ENCODE results near the gene QRICH2. TPM values are rescaled to one million over a fixed set of nuclear protein-coding genes. Genes with fewer than 3 reads are reported as not detected.
"Not testable (repeated sequence)": the region's sequence is repeated elsewhere in the genome, so short reads cannot be mapped to it uniquely, and the experiment has no call there.

QRICH2 gene
- total RNA-seq, 1 experiment from 2014 or later, result 2.8 TPM

DNA sequence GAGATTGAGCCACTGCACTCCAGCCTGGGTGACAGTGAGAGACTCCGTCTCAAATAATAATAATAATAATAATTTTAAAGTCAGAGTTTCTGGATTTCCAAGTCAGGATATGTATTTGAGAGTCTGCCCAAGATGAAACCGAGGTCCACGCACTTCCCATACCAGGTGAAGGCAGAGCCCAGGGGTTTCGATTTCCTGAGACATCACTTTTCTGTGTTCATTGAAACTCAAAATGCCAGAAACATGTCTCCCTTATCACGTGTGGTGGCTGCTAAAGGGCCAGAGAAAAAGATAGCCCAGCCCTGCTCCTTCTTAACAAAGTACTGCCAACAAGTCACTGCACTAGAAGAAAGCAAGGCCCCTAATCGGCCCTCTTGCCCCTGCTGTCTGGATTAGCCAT is 57.9 kb downstream of the QRICH2 start:
- DNase-seq (ENCODE audit: low spot score), result no peak

DNA sequence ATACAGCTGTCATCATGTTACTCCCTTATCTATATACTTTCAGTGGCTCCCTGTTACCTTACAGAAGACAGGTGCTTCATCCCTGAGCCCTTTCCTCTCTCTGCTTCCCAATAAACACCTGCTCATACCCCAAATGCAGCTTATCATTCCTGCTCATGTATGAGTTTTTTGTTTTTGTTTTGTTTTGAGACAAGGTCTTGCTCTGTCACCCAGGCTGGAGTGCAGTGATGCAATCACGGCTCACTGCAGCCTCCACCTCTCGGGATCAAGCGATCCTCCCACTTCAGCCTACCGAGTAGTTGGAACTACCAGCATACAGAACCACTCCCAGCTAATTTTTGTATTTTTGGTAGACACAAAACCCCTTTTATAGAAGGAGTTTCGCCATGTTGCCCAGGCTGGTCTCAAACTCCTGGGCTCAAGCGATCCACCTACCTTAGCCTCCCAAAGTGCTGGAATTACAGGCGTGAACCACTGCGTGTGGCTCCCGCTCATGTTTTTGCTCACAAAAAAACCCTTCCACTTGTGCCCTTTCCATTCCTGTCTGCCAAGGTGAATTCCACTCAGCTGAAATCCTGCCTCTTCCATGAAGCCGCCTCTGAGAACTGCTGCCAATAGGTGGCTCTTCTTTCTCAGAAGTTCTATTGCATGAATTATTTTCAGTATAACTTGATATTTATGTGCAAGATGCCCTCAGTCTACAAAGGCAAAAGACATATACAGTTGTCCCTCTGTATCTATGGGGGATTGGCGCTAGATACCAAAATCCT is 59.9 kb downstream of the QRICH2 start:
- no peak for DNase-seq (ENCODE audit: low spot score)

DNA sequence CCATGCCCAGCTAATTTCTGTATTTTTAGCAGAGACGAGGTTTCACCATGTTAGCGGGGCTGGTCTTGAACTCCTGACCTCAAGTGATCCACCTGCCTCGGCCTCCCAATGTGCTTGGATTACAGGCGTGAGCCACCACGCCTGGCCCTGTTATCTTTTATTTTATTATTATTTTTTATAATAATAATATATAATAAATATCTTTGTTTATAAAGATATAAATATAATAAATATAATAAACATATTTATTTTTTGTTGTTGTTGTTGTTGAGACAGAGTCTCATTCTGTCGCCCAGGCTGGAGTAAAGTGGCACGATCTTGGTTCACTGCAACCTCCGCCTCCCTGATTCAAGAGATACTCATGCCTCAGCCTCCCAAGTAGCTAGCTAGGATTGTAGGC is 60.8 kb downstream of the QRICH2 start:
- no peak for DNase-seq (ENCODE audit: low spot score)

DNA sequence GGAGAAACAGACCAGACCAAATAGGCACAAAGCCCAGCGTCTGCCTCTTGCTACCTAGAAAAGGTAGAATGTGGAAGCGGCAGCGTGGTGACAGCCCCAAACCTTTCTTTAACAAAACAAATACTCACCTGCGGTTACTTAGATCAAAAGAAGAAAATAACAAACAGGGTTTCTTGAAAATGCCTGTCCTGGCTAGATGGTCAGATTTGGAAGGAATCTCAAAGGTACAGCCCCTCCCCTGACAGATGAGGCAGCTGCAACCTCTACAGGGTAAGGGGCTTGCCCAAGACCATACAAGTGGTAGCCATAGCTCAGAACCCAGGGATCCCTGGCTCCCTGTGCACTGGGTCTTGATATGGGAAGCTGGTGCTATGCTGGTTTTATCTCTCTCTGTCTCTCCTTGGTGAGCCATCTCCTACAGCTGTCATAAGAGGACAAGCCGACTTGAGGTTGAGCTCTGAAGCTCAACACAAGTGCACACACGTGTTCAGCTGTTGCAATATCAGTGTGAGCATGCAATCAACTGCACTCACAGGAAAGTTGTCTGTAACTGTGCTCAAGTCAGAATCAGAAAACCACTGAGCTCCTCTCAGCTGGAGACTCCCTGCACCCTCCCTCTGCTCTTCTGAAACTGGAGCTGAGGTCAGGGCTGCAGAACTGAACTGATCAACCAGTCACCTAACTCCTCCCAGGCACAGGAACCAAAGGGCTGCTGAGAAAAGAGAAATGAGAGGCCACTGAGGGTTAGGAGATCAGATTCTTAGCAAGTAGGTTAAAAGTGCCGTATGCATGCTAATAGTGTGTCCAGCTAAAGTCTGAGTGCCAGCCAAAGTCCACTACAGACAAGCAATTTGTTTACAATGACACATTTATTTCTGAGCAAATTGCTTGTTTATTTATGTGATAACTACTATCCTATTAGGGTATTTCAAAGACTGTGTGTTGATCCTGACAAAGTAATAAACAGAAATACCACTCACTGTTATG is 61.7 kb downstream of the QRICH2 start:
- no peak for DNase-seq (ENCODE audit: low spot score)

DNA sequence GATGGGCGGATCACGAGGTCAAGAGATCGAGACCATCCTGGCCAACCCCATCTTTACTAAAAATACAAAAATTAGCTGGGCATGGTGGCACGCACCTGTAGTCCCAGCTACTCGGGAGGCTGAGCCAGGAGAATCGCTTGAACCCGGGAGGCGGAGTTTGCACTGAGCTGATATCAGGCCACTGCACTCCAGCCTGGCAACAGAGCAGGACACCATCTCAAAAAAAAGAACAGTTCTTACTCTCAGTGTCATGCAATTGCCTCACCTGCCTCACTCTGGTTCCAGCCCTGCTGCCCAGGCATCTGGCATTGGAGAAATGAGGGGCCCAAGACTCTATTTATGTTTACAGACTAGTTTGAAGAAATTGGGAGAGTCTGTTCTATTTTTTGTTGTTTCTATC is 63.4 kb downstream of the QRICH2 start:
- DNase-seq (ENCODE audit: low spot score), result not testable (repeated sequence)

DNA sequence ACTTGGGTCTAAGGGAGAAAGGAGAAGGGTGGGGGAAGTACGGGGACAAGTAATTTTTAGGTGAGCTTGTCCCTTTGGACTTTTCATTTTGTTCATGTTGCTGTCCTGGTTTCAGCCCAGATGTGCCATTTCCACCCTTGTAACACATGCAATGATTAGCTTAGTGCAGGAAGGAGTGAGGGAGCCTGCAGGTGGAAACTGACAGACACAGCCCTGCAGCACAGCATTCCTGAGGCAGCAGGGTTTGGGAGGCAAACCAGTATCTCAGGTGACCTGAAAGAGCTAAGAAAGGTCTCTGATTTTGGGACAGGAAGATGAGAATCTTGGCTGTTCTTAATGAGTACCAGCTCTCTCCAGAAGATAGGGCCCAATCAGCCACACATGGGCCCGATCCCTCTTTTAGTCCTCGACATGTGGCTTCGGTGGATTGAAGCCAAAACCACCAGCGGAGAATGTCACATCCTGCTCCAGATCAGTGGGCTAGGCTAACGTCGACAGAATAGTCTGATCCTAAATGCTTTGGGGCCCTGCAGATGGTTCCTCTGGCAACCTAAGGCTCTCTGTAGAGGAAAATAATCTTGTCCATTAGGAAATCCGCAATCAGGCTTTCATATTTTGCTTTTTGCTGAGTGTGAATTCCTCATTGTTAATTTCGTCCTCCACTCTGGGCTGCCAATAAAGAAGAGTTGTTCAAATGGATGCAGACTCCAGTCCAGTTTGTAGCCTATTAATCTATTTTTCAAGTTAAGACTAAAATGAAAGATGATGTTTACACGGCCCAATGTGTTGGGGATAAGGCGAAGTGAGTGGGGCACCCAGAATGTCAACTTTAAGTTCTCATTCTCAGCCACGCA is 64.0 kb downstream of the QRICH2 start:
- DNase-seq (ENCODE audit: low spot score), result no peak

DNA sequence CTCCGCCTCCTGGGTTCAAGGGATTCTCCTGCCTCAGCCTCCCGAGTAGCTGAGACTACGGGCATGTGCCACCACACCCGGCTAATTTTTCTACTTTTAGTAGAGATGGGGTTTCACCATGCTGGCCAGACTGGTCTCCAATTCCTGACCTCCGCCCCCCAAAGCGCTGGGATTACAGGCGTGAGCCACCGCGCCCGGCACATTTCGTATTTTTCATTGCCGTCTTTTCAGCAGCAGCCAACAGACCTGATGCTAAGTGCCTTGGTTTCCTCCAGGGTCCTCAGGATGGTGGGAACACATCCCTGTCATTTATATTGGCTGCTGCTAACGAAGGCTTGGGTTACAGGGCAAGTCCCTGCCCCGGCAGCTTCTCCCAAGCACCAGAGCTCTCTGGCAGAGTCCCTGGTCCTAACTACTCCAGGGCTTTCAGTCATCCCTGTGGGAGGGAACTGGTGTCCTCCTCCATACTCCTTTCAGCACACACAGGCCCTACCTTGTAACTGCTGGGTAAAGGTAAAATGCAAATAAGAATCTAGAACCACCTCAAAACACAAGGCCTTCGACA is 66.3 kb downstream of the QRICH2 start:
- DNase-seq (ENCODE audit: low spot score), result no peak

DNA sequence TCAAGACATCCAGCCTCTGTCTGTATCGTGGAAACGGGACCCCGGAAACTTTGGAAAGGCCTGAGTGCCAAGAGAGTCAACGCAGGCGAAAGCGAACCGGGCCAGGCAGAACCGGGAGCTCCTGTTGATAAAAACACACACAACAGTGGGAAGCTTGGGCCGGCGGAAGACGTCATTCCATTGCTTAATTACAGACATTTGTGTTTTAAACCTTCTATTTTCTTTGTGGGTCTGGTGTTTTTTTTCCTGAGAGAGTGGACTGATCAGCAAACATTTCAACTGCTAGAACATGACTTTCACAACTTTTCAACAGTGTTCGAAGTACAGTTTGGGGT is 66.9 kb downstream of the QRICH2 start:
- no peak for DNase-seq (ENCODE audit: low spot score)

DNA sequence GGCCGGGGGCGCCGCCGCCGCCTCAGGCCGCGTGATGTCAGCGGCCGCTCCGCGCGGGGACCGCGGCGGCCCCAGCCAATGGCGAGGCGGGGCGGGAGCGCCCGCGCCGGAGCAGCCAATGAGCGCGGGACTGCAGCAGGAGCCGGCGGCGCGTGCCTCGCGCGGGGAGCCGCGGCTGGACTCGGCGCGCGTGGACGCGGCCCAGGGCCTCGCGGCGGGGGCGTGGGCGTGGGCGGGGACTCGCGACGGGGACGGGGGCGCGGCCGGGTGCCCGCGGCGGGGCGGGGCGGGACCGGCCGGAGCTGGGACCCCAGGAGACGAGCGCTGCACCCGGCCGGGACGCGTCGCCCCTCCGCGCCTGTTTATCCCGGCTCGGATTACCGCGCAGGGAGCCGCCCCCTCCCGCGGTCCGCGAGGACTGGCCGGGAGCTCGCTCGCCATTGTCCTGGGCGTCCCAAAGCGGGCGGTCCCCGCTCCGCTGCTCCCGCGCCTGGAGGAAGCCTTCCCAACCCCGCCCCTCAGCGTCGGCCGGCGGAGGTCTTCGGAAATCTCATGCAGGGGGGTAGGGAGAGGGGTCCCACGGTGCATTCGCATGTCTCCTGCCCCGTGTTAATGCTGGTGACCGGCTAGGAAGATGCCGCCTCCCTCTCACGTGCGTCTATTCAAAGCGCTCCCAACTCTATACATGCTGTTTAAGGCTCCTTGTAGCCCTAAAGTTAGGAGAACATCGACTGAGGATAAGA is 67.4 kb downstream of the QRICH2 start, which contains the start of gene RNF157:
Gene RNF157, minus strand, starts transcription at position 33 of the 743 bp plus-strand sequence. CDS start 253 bp downstream, outside the sequence.
- DNase-seq (ENCODE audit: low spot score), result peak; percentile 25

DNA sequence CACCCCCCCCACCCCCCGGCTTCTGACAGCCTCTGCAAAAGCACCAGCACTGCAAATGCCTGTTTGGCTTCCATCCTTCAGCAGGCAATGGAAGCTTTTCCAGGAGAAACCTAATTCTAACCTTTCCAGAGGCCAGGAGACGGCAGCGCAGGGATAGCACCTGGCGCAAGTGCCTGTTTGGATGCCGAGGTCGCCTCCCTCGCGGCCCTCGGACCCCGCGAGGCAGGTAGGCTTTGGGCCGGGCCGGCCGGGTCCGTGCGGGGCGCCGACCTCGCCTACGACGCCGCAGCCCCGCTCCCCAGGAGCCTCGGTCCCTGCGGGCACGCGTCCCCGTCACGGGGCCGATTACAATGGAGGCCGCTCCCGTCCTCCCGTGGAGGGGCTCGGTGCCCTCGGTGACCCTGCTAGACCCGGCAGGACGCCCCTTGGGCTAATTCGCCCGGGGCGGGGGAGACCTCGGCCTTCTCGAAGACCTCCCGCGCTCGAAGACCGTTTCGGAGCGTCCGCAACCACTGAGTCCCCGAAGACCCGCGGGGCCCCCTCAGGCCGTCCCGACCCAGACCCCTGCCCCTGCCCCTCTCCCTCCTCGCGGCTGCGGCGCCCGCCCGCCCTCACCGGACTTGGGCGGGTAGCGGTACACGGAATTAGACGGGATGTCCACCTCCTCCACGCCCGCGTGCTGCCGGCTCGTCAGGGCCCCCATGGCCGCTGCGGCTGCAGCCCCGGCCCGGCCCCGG is 68.4 kb downstream of the QRICH2 start:
- no peak for DNase-seq (ENCODE audit: low spot score)

DNA sequence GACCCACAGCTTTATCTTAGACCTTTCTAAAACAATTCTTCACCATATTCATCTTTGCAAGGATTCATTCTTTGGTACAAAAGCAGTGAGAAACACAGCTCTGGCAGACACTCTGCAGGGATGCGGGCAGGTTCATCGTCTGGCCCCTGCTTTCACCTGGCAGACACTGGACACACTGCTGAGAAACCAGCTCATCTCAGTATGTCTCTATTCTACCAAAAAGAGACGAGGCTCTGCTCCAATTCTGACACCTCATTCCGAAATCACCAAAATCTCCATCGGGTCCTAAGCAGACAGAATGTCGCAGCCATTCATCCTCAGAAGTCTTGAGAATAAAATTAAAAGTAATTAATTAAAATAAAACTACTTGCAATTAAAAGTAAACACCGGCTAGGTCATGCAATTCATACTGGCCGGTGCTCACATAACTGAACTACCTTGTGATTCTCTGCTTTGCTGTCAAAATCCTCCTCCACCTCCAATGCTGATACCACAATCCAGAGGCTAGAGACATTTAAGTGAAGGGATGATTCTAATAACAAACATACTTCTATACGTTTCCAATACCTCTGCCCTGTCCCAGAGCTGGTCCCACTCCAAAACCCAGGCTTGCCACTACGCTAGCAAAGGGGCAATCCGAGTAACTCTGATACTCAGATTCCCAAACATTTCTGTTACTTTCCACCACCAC is 69.1 kb downstream of the QRICH2 start:
- no peak for DNase-seq (ENCODE audit: low spot score)

DNA sequence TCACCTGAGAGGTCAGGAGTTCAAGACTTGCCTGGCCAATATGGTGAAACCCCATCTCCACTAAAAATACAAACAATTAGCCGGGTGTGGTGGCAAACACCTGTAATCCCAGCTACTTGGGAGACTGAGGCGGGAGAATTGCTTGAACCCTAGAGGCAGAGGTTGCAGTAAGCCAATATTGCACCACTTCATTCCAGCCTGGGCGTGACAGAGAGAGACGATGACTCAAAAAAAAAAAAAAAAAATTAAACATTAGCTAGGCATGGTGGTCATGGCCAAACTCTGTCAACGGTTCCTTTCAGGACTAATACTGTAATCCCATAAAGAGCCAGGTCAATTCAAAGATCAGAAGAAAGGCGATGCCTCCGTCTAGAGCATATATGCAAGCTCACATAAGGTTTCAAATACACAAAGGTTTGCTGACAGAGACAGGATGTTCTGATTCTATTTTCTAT is 70.2 kb downstream of the QRICH2 start:
- DNase-seq (ENCODE audit: low spot score), result no peak

DNA sequence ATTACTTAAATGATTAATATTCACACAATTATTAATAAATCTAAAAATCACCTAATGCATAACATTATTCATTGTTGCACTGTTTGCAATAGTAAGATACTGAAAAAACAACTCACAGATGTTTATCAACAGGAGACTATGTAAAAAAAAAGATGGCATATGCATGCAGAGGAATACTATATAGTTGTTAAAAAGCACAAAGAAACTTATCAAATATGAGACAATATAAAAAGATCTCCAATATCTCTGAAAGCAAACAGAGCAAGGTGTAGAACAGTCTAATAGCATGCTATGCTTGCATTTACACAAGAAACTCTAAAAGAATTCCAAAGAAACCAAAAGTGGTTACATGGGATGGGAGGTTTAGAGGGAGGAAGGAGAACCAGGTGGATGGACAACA is 71.5 kb downstream of the QRICH2 start:
- no peak for DNase-seq (ENCODE audit: low spot score)

DNA sequence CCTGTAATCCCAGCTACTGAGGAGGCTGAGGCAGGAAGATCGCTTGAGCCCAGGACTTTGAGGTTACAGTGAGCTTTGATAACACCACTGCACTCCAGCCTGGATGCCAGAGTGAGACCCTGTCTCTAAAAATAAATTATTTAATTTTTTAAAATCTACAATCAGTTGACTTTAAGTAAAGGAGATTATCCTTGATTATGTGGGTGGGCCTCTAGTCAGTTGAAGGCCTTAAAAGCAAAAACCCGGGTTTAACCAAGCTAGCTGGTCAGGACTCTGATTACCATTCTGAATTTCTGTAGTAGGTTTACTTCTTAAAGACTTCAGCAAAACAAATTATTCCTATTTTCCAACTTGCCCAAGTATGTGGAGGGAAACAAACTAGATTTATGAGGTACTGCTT is 72.2 kb downstream of the QRICH2 start:
- no peak for DNase-seq (ENCODE audit: low spot score)

DNA sequence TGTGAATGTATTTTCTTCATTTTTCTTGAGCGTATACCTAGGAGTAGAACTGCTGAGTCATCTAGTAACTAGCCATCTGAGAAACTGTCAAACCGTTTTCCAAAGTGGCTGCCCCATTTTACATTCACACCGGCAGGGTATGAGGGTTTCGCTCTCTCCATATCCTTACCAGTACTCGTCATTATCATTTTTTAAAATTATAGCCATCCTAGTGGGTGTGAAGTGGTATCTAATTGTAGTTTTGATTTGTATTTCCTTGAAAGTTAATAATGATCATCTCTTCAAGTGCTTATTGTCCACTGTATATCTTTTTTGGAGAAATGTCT is 73.8 kb downstream of the QRICH2 start:
- DNase-seq (ENCODE audit: low spot score), result no peak

DNA sequence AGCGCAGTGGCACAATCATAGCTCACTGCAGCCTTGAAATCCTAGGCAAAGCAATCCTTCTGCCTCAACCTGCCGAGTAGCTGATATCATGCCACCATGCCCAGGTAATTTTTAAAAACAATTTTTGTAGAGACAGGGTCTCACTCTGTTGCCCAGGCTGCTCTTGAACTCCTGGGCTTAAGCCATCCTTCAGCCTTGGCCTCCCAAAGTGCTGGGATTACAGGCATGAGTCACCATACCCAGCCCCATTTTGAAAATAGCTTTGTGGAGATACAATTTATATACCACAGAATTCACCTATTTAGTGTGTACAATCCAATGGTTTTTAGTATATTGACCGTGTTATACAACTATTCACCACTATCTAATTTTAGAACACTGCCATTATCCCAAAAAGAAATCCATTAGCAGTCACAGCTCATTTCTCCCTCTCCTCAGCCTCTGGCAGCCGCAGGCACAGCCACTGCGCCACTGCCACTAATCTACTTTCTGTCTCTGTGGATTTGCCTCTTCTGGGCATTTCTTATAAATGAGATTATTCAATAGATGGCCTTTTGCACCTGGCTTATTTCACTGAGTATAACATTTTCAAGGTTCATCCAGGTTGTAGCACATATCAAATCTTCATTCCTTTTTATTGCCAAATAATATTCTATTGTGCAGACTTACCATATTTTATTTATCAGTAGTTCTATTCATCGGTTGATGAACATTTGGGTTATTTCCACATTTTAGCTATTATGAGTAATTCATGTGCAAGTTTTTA is 74.3 kb downstream of the QRICH2 start:
- no peak for DNase-seq (ENCODE audit: low spot score)

DNA sequence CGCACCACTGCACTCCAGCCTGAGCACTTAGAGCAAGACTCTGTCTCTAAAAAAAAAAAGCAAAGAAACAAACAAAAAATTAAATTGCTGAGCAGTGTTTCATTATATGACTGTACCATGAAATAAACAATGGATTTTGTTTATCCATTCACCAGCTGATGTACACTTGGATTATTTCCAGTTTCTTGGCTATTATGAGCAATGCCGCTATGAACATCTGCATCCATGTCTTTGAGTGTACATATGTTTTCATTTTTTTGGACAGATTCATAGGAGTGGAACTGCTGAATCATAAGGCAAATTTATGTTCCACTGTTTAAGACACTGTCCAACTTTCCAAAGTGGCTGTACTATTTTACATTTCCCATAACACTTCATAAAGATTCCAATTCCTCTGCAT is 75.7 kb downstream of the QRICH2 start:
- no peak for DNase-seq (ENCODE audit: low spot score)

DNA sequence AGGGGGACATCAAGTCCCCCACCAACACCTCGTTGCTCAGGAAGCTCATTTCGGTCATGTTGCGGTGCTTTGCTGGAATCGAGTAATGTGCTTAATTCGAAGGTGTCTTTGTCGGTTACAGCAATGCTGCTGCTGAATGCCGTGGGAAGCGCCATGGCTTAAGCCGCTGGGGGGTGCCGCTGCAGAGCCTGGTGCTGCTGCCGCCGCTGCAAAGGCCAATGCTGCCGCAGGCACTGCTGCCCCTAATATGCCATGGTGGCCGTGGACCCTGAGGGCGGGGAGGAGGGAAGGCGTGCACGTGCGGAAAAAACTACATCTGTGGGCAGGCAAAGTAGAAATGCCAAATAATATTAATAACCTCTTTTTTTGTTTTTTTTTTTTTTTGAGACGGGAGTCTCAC is 81.3 kb downstream of the QRICH2 start:
- DNase-seq (ENCODE audit: low spot score), result not testable (repeated sequence)
